Activated T-cell treated with anti-CD3 and anti-CD28 coated beads for 4 hours (primary cell): ENCODE measurements around the gene CERS3.

Experiments
- DNase-seq: peaks from one replicate; pipeline ENCODE4 v3.0.0-alpha.2; 2020

CERS3 gene

GRCh38 chr15:100526027-100526481, 2.7 kb downstream of the CERS3 start:
- DNase-seq: no peak

- DNase-seq: no peak
These were observed 3.3 kb downstream of the CERS3 start for GRCh38 chr15:100525436-100525835.

- DNase-seq: no peak
These were observed 4.4 kb downstream of the CERS3 start for GRCh38 chr15:100524326-100524725.

- no peak for DNase-seq
These were observed 6.8 kb downstream of the CERS3 start for GRCh38 chr15:100521907-100522306.

- DNase-seq: no peak
These were observed 8.4 kb downstream of the CERS3 start for GRCh38 chr15:100520132-100520921.

- DNase-seq: no peak
These were observed 10.9 kb downstream of the CERS3 start for GRCh38 chr15:100517846-100518245.

GRCh38 chr15:100516643-100517512, 11.9 kb downstream of the CERS3 start:
- DNase-seq: no peak

- DNase-seq: no peak
These were observed 13.0 kb downstream of the CERS3 start for GRCh38 chr15:100515758-100516157.

GRCh38 chr15:100508641-100509300, 20.0 kb downstream of the CERS3 start:
- DNase-seq: no peak

- DNase-seq: no peak
These were observed 26.1 kb downstream of the CERS3 start for GRCh38 chr15:100502651-100503050.

GRCh38 chr15:100501117-100501516, 27.6 kb downstream of the CERS3 start:
- no peak for DNase-seq

GRCh38 chr15:100500226-100500990, 28.3 kb downstream of the CERS3 start:
- no peak for DNase-seq

- DNase-seq: no peak
These were observed 32.9 kb downstream of the CERS3 start for GRCh38 chr15:100495861-100496260.

- no peak for DNase-seq
These were observed 35.5 kb downstream of the CERS3 start for GRCh38 chr15:100493213-100493612.

GRCh38 chr15:100484443-100484842, 44.3 kb downstream of the CERS3 start:
- DNase-seq: no peak

GRCh38 chr15:100483370-100483769, 45.4 kb downstream of the CERS3 start:
- DNase-seq: no peak

GRCh38 chr15:100476805-100477204, 51.9 kb downstream of the CERS3 start:
- DNase-seq: no peak

- no peak for DNase-seq
These were observed 56.0 kb downstream of the CERS3 start for GRCh38 chr15:100472736-100473135.

GRCh38 chr15:100471933-100472332, 56.8 kb downstream of the CERS3 start:
- no peak for DNase-seq

- DNase-seq: no peak
These were observed 60.5 kb downstream of the CERS3 start for GRCh38 chr15:100468285-100468684.

GRCh38 chr15:100466073-100466472, 62.7 kb downstream of the CERS3 start:
- DNase-seq: no peak

GRCh38 chr15:100464888-100465287, 63.9 kb downstream of the CERS3 start:
- no peak for DNase-seq

- DNase-seq: no peak
These were observed 64.5 kb downstream of the CERS3 start for GRCh38 chr15:100464256-100464655.
